Stomach (tissue), 4 donors: ENCODE results near the gene FBXL14.

Source experiments
- EP300 ChIP-seq: sonication (generic); formaldehyde crosslinking; IDR thresholded peaks from one replicate; pipeline ENCODE4 v1.6.1; 2017; ENCODE audit warnings: antibody characterized with exemption
- POLR2AphosphoS5 ChIP-seq, 3 donors: sonication (generic); formaldehyde crosslinking; IDR thresholded peaks; one replicate each; pipeline ENCODE4 v1.6.1; 2016; ENCODE audit warnings: antibody characterized with exemption in 3 of 3
- TF ChIP-seq, protein P1 (sequence below), 7 experiments: fragments of 450-650 bp in 4 of 7; fragments of 200-600 bp in 3 of 7; sonication (generic) in 3 of 7; IDR thresholded peaks; one replicate each; pipeline ENCODE4 v1.5.1; 2016 to 2019; ENCODE audit warnings: antibody characterized with exemption in 7 of 7, control low read depth in 2 of 7, mild to moderate bottlenecking in 1 of 7

GRCh38 chr12:1533602-1534304 lies 60.6 kb downstream of the FBXL14 start:
- TF ChIP-seq POLR2AphosphoS5 (IDR thresholded peaks at IDR 0.05) = no peak
- TF ChIP-seq, protein P1, sequence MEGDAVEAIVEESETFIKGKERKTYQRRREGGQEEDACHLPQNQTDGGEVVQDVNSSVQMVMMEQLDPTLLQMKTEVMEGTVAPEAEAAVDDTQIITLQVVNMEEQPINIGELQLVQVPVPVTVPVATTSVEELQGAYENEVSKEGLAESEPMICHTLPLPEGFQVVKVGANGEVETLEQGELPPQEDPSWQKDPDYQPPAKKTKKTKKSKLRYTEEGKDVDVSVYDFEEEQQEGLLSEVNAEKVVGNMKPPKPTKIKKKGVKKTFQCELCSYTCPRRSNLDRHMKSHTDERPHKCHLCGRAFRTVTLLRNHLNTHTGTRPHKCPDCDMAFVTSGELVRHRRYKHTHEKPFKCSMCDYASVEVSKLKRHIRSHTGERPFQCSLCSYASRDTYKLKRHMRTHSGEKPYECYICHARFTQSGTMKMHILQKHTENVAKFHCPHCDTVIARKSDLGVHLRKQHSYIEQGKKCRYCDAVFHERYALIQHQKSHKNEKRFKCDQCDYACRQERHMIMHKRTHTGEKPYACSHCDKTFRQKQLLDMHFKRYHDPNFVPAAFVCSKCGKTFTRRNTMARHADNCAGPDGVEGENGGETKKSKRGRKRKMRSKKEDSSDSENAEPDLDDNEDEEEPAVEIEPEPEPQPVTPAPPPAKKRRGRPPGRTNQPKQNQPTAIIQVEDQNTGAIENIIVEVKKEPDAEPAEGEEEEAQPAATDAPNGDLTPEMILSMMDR (IDR thresholded peaks at IDR 0.05) = no peak
- no peak for TF ChIP-seq EP300
